IMR-90 (cell line): ENCODE data around the gene NCSTN. TPM values are rescaled to one million over a fixed set of nuclear protein-coding genes. Genes with fewer than 3 reads are reported as not detected.

Experiments
- ATAC-seq: fragments of 200-7000 bp; cut with Tn5 transposase; 2 replicates; pipeline ENCODE4 v1.9.1; 2020; ENCODE audit warnings: low read depth, mild to moderate bottlenecking, moderate library complexity
- BruUV-seq: library from RNA; stranded (reverse); fragments of 400-500 nt; replicated peaks from 2 replicates; lab custom pipeline; 2021; lab: Mats Ljungman, UMichigan
- CTCF ChIA-PET: fragments of 300-600 bp; formaldehyde crosslinking; extraction: SDS; loops from one replicate; lab custom pipeline; 2021; ENCODE audit warnings: antibody characterized with exemption; lab: Yijun Ruan, JAX
- POLR2A ChIA-PET: fragments of 300-600 bp; sonication (Branson Sonifier 250); formaldehyde crosslinking; loops from one replicate; lab custom pipeline; 2022; ENCODE audit warnings: antibody characterized with exemption; ENCODE audit not compliant: unreplicated experiment; lab: Charles Lee
- DNase-seq: peaks from one replicate; pipeline ENCODE4 v3.0.0; 2013
- H2AFZ ChIP-seq: replicated peaks from 2 replicates; pipeline ENCODE3; 2013; ENCODE audit warnings: low read length, mild to moderate bottlenecking; ENCODE audit not compliant: poor library complexity
- H2AK5ac ChIP-seq: 2 replicates; pipeline ENCODE4 v1.6.1; 2013; ENCODE audit warnings: low read depth, low read length, inconsistent platforms
- H2AK9ac ChIP-seq: replicated peaks from 2 replicates; pipeline ENCODE3; 2013; ENCODE audit warnings: mild to moderate bottlenecking, low read depth, low read length, moderate library complexity; ENCODE audit not compliant: poor library complexity
- H2BK120ac ChIP-seq: 2 replicates; pipeline ENCODE4 v1.6.1; 2013; ENCODE audit warnings: low read depth, low read length, inconsistent platforms
- H2BK15ac ChIP-seq: 3 replicates; pipeline ENCODE4 v1.6.1; 2013; ENCODE audit warnings: low read depth, low read length, inconsistent platforms
- H2BK20ac ChIP-seq: 2 replicates; pipeline ENCODE4 v1.6.1; 2013; ENCODE audit warnings: low read depth, mild to moderate bottlenecking, inconsistent platforms, low read length, moderate library complexity
- H2BK5ac ChIP-seq: 2 replicates; pipeline ENCODE4 v1.6.1; 2013; ENCODE audit warnings: mild to moderate bottlenecking, low read depth, low read length, inconsistent platforms; ENCODE audit not compliant: poor library complexity, severe bottlenecking
- H3K14ac ChIP-seq: replicated peaks from 2 replicates; pipeline ENCODE4 v1.6.1; 2013; ENCODE audit warnings: low read depth, low read length, inconsistent platforms
- H3K18ac ChIP-seq: 2 replicates; pipeline ENCODE4 v1.6.1; 2013; ENCODE audit warnings: low read depth, low read length, control low read depth
- H3K23ac ChIP-seq: 2 replicates; pipeline ENCODE4 v1.6.1; 2013; ENCODE audit warnings: low read depth, low read length, inconsistent platforms
- H3K27ac ChIP-seq: 2 replicates; pipeline ENCODE4 v1.5.1; 2013; ENCODE audit warnings: mild to moderate bottlenecking, control low read depth, low read length; ENCODE audit not compliant: insufficient read depth
- H3K27me3 ChIP-seq: 2 replicates; pipeline ENCODE4 v1.6.1; 2013; ENCODE audit warnings: low read length; ENCODE audit not compliant: control insufficient read depth, insufficient read depth
- H3K36me3 ChIP-seq: 2 replicates; pipeline ENCODE4 v1.6.1; 2013; ENCODE audit warnings: low read length, mixed read lengths; ENCODE audit not compliant: control insufficient read depth, insufficient read depth
- H3K4ac ChIP-seq: 2 replicates; pipeline ENCODE4 v1.6.1; 2013; ENCODE audit warnings: low read depth, low read length, inconsistent platforms
- H3K4me1 ChIP-seq: 2 replicates; pipeline ENCODE4 v1.6.1; 2013; ENCODE audit warnings: low read length, mixed read lengths; ENCODE audit not compliant: control insufficient read depth, insufficient read depth
- H3K4me2 ChIP-seq: 2 replicates; pipeline ENCODE4 v1.6.1; 2013; ENCODE audit warnings: low read depth, mild to moderate bottlenecking, control low read depth, low read length, moderate library complexity
- H3K4me3 ChIP-seq: 2 replicates; pipeline ENCODE4 v1.5.1; 2013; ENCODE audit warnings: low read depth, mild to moderate bottlenecking, control low read depth, low read length, moderate library complexity; ENCODE audit not compliant: insufficient read depth
- H3K56ac ChIP-seq: 2 replicates; pipeline ENCODE4 v1.6.1; 2013; ENCODE audit warnings: low read length, inconsistent platforms; ENCODE audit not compliant: insufficient read depth; ENCODE audit errors: extremely low read depth
- H3K79me1 ChIP-seq, 2 experiments: 2 replicates each; pipeline ENCODE4 v1.6.1; 2013; ENCODE audit warnings: low read length in 2 of 2, inconsistent platforms in 1 of 2, low read depth in 1 of 2
- H3K9ac ChIP-seq: 2 replicates; pipeline ENCODE4 v1.6.1; 2013; ENCODE audit warnings: low read depth, low read length, control low read depth
- H3K9me1 ChIP-seq: 2 replicates; pipeline ENCODE4 v1.6.1; 2013; ENCODE audit warnings: low read length, inconsistent platforms; ENCODE audit not compliant: insufficient read depth
- H3K9me3 ChIP-seq: 2 replicates; pipeline ENCODE4 v1.6.1; 2013; ENCODE audit warnings: low read length; ENCODE audit not compliant: control insufficient read depth, insufficient read depth
- H4K20me1 ChIP-seq: 2 replicates; pipeline ENCODE4 v1.6.1; 2013; ENCODE audit warnings: low read length, inconsistent platforms; ENCODE audit not compliant: insufficient read depth
- H4K5ac ChIP-seq: 2 replicates; pipeline ENCODE4 v1.6.1; 2013; ENCODE audit warnings: mild to moderate bottlenecking, low read depth, low read length, control low read depth
- H4K8ac ChIP-seq, 2 experiments: 2 replicates each; pipeline ENCODE4 v1.6.1; 2013; ENCODE audit warnings: low read depth in 2 of 2, low read length in 2 of 2, control low read depth in 1 of 2, inconsistent platforms in 1 of 2
- H4K91ac ChIP-seq: 2 replicates; pipeline ENCODE4 v1.6.1; 2013; ENCODE audit warnings: low read depth, low read length, inconsistent platforms; ENCODE audit not compliant: insufficient read depth
- BHLHE40 ChIP-seq: fragments of 150-350 bp; IDR thresholded peaks from 2 replicates; pipeline ENCODE4 v1.6.1; 2016; ENCODE audit warnings: mild to moderate bottlenecking, low read depth, low read length
- CEBPB ChIP-seq: IDR thresholded peaks from 2 replicates; pipeline ENCODE4 v1.6.1; 2012; ENCODE audit warnings: low read depth, low read length, improper control_type of control experiment
- CHD1 ChIP-seq: IDR thresholded peaks from 2 replicates; pipeline ENCODE4 v1.6.1; 2012; ENCODE audit warnings: low read depth, low read length, improper control_type of control experiment
- CTCF ChIP-seq: conservative IDR thresholded peaks from 2 replicates; pipeline ENCODE4 v1.5.1; 2012; ENCODE audit warnings: mild to moderate bottlenecking, low read depth, low read length, improper control_type of control experiment
- ELK1 ChIP-seq: fragments of 150-350 bp; IDR thresholded peaks from 2 replicates; pipeline ENCODE4 v1.6.1; 2016; ENCODE audit warnings: low read depth, mild to moderate bottlenecking, low read length, moderate library complexity, borderline replicate concordance
- FOS ChIP-seq: fragments of 150-350 bp; IDR thresholded peaks from 2 replicates; pipeline ENCODE4 v1.6.1; 2016; ENCODE audit warnings: low read depth, low read length
- MAFK ChIP-seq: IDR thresholded peaks from 2 replicates; pipeline ENCODE4 v1.6.1; 2012; ENCODE audit warnings: low read depth, low read length, improper control_type of control experiment
- MAZ ChIP-seq: IDR thresholded peaks from 2 replicates; pipeline ENCODE4 v1.6.1; 2012; ENCODE audit warnings: low read depth, mild to moderate bottlenecking, low read length, improper control_type of control experiment, moderate library complexity, borderline replicate concordance
- MXI1 ChIP-seq: IDR thresholded peaks from 2 replicates; pipeline ENCODE4 v1.6.1; 2012; ENCODE audit warnings: low read depth, mild to moderate bottlenecking, low read length, moderate library complexity, borderline replicate concordance
- NFE2L2 ChIP-seq: fragments of 150-350 bp; IDR thresholded peaks from 2 replicates; pipeline ENCODE4 v1.6.1; 2016; ENCODE audit warnings: low read depth, mild to moderate bottlenecking, low read length
- POLR2A ChIP-seq: IDR thresholded peaks from 2 replicates; pipeline ENCODE4 v1.6.1; 2012; ENCODE audit warnings: mild to moderate bottlenecking, low read depth, low read length
- RAD21 ChIP-seq: IDR thresholded peaks from 2 replicates; pipeline ENCODE4 v1.6.1; 2012; ENCODE audit warnings: low read length, improper control_type of control experiment
- RCOR1 ChIP-seq: IDR thresholded peaks from 2 replicates; pipeline ENCODE4 v1.6.1; 2012; ENCODE audit warnings: mild to moderate bottlenecking, low read length, improper control_type of control experiment; ENCODE audit not compliant: insufficient replicate concordance
- RFX5 ChIP-seq: IDR thresholded peaks from 2 replicates; pipeline ENCODE4 v1.8.0; 2012; ENCODE audit warnings: low read depth, mild to moderate bottlenecking, low read length, moderate library complexity
- SMC3 ChIP-seq: fragments of 150-350 bp; IDR thresholded peaks from 2 replicates; pipeline ENCODE4 v1.6.1; 2016; ENCODE audit warnings: low read depth, mild to moderate bottlenecking, antibody characterized with exemption, low read length, moderate library complexity
- USF2 ChIP-seq: fragments of 150-350 bp; IDR thresholded peaks from 2 replicates; pipeline ENCODE4 v1.6.1; 2017; ENCODE audit warnings: mild to moderate bottlenecking, antibody characterized with exemption, low read length, low read depth
- WGBS, 2 experiments: methylation state at CpG; one replicate each; pipeline versions ENCODE4 v1.1.5 to v1.1.7; 2013; ENCODE audit warnings: missing lambda C conversion rate in 2 of 2; ENCODE audit not compliant: insufficient read length in 1 of 2; ENCODE audit errors: extremely low coverage in 2 of 2; 5-methylcytosine and 5-hydroxymethylcytosine counted together
- dilution Hi-C: fragments of 300-500 bp; cut with HindIII; formaldehyde crosslinking; loops from one replicate; pipeline ENCODE4 v1.14.3; 2018; ENCODE audit warnings: low sequenced_read_pairs; ENCODE audit not compliant: unreplicated experiment
- in situ Hi-C: fragments of 300-500 bp; cut with MboI; formaldehyde crosslinking; loops from 3 replicates; pipeline ENCODE4 v1.14.3; 2019; ENCODE audit warnings: low sequenced_read_pairs, inconsistent platforms, mixed read lengths
- intact Hi-C: fragments of 100-400 bp; cut with micrococcal nuclease; formaldehyde crosslinking; loops from 2 replicates; pipeline ENCODE4 v1.10.0; 2022
- polyA plus RNA-seq, 3 experiments: library from polyadenylated mRNA; depleted of rRNA; stranded (reverse); fragments of >200 nt; gene quantifications; 2 replicates each; pipeline ENCODE4 v1.2.3, GENCODE V29; 2012; ENCODE audit warnings: low replicate concordance in 1 of 3
- total RNA-seq: library from RNA; depleted of rRNA; stranded (reverse); fragments of >200 nt; gene quantifications from 2 replicates; pipeline ENCODE4 v1.2.3, GENCODE V29; 2012

The NCSTN gene
- total and polyA plus RNA-seq, 2 of the 4 experiments (the other 2 are of a cell fraction): 60.2 to 182 TPM

GRCh38 chr1:160351629-160352028 lies 8.4 kb downstream of the NCSTN start:
- ATAC-seq (no peak), DNase-seq (no peak)
- H3K14ac ChIP-seq: no peak overlapping the region
- TF ChIP-seq RCOR1 (no peak), BHLHE40 (no peak), MAFK (no peak), USF2 (no peak), CEBPB (no peak), MXI1 (no peak), ELK1 (no peak), NFE2L2 (no peak), CHD1 (no peak), SMC3 (no peak), RAD21 (no peak), POLR2A (no peak), RFX5 (no peak), CTCF (no peak), MAZ (no peak), FOS (no peak)
- no peak overlapping the region for H2AFZ ChIP-seq
- no CpG with 5 or more reads among the region's 4 CpGs for WGBS, 2 experiments
- POLR2A ChIA-PET: no interaction called here
- CTCF ChIA-PET: no interaction called here
- no peak overlapping the region for H4K5ac ChIP-seq
- BruUV-seq: no TSS peak
- H4K20me1 ChIP-seq: no peaks in the 10 kb centered on the region
- H3K9me1 ChIP-seq: no peaks in the 10 kb centered on the region
- no peak overlapping the region for H2BK15ac ChIP-seq
- H3K9ac ChIP-seq: no peak overlapping the region
- no peaks in the 10 kb centered on the region for H3K27me3 ChIP-seq
- H2AK9ac ChIP-seq: no peak overlapping the region
- H3K56ac ChIP-seq: no peak overlapping the region
- no peak overlapping the region for H3K4me3 ChIP-seq
- no peak overlapping the region for H3K27ac ChIP-seq
- H4K91ac ChIP-seq: no peak overlapping the region
- no peak overlapping the region for H2BK120ac ChIP-seq
- no peak overlapping the region for H2AK5ac ChIP-seq
- H3K4me1 ChIP-seq: no peaks in the 10 kb centered on the region
- H3K23ac ChIP-seq: no peak overlapping the region
- H3K9me3 ChIP-seq: no peaks in the 10 kb centered on the region
- in situ Hi-C loops (loop anchor here (10.0 kb wide), 1 partner anchor 257 kb away; the partner anchor contains the start of gene IGSF8), dilution Hi-C loops (no loop called here), intact Hi-C loops (no loop called here)
- H4K8ac ChIP-seq: no peak overlapping the region
- H3K36me3 ChIP-seq: peaks cover 63% of the 10 kb centered on the region
- H3K4ac ChIP-seq: no peak overlapping the region
- no peak overlapping the region for H3K18ac ChIP-seq
- peaks cover 4 to 15% of the 10 kb centered on the region in 2 experiments; a peak in 2 of 4 replicates for H3K79me1 ChIP-seq
- no peak overlapping the region for H2BK5ac ChIP-seq
- no peak overlapping the region for H3K4me2 ChIP-seq
- no peak overlapping the region for H2BK20ac ChIP-seq
